SU-DHL-6 (cell line): Measurements from ENCODE around the gene PKNOX2.

ENCODE experiments used
- EZH2phosphoT487 ChIP-seq: fragments of 200-600 bp; sonication (generic), shearing (Covaris generic); conservative IDR thresholded peaks from 2 replicates; pipeline ENCODE4 v1.6.1; 2018; ENCODE audit warnings: mild to moderate bottlenecking, antibody characterized with exemption, low read length, moderate library complexity, mixed read lengths
- TF ChIP-seq, protein P1 (sequence below): fragments of 200-600 bp; sonication (generic); IDR thresholded peaks from one replicate; pipeline ENCODE4 v1.5.1; 2017; ENCODE audit warnings: antibody characterized with exemption, mild to moderate bottlenecking, low read length, moderate library complexity; ENCODE audit not compliant: insufficient read depth, poor library complexity, severe bottlenecking

DNA sequence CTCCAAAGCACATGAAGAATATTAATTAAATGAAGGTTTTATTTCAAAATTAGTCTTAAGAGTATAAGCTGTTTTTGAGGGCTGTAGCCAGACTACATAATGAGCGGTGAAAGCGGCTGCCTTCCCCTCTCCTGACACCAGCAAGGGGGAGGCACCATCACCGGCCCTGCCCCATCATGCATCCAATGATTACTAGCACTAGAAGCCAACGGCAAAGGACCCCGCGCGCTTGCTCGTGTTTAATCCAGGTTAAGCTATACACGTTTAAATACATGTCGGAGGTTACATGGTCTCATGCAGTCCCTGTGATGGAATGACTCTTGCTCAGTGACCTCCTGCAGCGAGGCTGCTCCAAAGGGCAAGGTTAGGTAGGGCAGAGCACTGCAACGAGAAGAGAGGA is 281.2 kb downstream of the PKNOX2 start:
- TF ChIP-seq, protein P1, sequence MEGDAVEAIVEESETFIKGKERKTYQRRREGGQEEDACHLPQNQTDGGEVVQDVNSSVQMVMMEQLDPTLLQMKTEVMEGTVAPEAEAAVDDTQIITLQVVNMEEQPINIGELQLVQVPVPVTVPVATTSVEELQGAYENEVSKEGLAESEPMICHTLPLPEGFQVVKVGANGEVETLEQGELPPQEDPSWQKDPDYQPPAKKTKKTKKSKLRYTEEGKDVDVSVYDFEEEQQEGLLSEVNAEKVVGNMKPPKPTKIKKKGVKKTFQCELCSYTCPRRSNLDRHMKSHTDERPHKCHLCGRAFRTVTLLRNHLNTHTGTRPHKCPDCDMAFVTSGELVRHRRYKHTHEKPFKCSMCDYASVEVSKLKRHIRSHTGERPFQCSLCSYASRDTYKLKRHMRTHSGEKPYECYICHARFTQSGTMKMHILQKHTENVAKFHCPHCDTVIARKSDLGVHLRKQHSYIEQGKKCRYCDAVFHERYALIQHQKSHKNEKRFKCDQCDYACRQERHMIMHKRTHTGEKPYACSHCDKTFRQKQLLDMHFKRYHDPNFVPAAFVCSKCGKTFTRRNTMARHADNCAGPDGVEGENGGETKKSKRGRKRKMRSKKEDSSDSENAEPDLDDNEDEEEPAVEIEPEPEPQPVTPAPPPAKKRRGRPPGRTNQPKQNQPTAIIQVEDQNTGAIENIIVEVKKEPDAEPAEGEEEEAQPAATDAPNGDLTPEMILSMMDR, result no peak
- no peak for TF ChIP-seq EZH2phosphoT487
